Measurements from ENCODE around the gene XXYLT1. TPM values are rescaled to one million over a fixed set of nuclear protein-coding genes. Genes with fewer than 3 reads are reported as not detected.

The XXYLT1 gene
- total RNA-seq, 1 experiment from 2014 or later = 25.5 TPM

DNA sequence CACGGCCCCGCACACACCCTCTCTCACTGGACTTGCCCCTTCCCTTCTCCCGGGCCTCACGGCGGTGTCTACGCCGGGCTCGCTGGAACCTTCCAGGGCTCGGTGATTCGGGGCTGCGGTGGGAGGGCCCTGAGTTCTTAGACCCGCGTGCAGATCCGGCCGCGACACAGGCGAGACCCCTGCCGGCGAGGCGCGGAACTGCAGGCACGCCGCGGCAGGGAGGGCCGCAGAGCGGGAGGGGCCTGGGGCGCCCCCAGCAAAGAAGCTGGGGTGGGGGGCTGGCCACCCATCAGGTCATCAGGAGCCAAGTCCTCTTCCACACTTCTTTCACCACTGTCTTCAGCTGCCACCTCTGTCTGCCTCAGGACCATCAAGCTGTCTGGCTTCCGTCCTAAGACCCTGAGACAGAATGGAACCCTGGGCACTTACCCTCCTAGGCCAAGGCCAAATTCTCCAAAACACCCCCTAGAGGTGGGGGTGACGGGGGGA lies 164.5 kb downstream of the XXYLT1 start:
- H3K4me1 ChIP-seq (ENCODE audit: insufficient read depth, low read length) = peaks cover 50% of the 10 kb centered on the region
- no peaks in the 10 kb centered on the region for H3K36me3 ChIP-seq (ENCODE audit: low read depth, low read length)
- H3F3A ChIP-seq (ENCODE audit: low read length, unreplicated experiment) = peaks cover 3% of the 10 kb centered on the region
- H3K9me2 ChIP-seq (replicated peaks; ENCODE audit: low read length) = no peaks in the 10 kb centered on the region
- DNase-seq = peak; percentile 69
- peaks cover 13% of the 10 kb centered on the region; the same call in 1 of the 2 replicates for H3K79me2 ChIP-seq (ENCODE audit: low read length)
- intact Hi-C loops (cut with micrococcal nuclease) = loop anchor here (1.0 to 10.0 kb wide), 3 partner anchors 104 to 342 kb away; no protein-coding TSS in a partner anchor
- H3K27ac ChIP-seq (ENCODE audit: low read length) = peak overlapping the region; percentile 88
- 0 out of 2 replicates have a peak overlapping the region, but pooled peaks have one; percentile 6 for H2AFZ ChIP-seq (ENCODE audit: low read length)
- TF ChIP-seq EZH2phosphoT487 (IDR thresholded peaks at IDR 0.05; ENCODE audit: borderline replicate concordance, low read length) (no peak), EZH2 (IDR thresholded peaks at IDR 0.05; ENCODE audit: low read length, unreplicated experiment) (no peak)
- TF ChIP-seq, protein P1, sequence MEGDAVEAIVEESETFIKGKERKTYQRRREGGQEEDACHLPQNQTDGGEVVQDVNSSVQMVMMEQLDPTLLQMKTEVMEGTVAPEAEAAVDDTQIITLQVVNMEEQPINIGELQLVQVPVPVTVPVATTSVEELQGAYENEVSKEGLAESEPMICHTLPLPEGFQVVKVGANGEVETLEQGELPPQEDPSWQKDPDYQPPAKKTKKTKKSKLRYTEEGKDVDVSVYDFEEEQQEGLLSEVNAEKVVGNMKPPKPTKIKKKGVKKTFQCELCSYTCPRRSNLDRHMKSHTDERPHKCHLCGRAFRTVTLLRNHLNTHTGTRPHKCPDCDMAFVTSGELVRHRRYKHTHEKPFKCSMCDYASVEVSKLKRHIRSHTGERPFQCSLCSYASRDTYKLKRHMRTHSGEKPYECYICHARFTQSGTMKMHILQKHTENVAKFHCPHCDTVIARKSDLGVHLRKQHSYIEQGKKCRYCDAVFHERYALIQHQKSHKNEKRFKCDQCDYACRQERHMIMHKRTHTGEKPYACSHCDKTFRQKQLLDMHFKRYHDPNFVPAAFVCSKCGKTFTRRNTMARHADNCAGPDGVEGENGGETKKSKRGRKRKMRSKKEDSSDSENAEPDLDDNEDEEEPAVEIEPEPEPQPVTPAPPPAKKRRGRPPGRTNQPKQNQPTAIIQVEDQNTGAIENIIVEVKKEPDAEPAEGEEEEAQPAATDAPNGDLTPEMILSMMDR (conservative IDR thresholded peaks at IDR 0.05; ENCODE audit: low read depth, low read length) = peak; percentile 98
- peak; percentile 49 for ATAC-seq
- no TSS peak for BruUV-seq (replicated peaks)
- H3K9me3 ChIP-seq (ENCODE audit: low read length) = no peaks in the 10 kb centered on the region
- peak overlapping the region; percentile 32 for H3K9ac ChIP-seq (ENCODE audit: low read length)
- peak overlapping the region; percentile 34; the same call in 1 of the 2 replicates for H3K4me3 ChIP-seq (ENCODE audit: low read length)
- ChIA-PET POLR2A (ENCODE audit: unreplicated experiment) (no interaction called here), CTCF (interaction anchor here (0.6 to 1.6 kb wide), 5 partner anchors 39 to 435 kb away, joined by 3 to 9 read pairs (median 4); no protein-coding TSS in a partner anchor)
- H3K4me2 ChIP-seq (ENCODE audit: low read length) = peak overlapping the region; percentile 62
- no peaks in the 10 kb centered on the region for H4K20me1 ChIP-seq (ENCODE audit: low read length)
- no peaks in the 10 kb centered on the region for H3K27me3 ChIP-seq (ENCODE audit: low read length)

DNA sequence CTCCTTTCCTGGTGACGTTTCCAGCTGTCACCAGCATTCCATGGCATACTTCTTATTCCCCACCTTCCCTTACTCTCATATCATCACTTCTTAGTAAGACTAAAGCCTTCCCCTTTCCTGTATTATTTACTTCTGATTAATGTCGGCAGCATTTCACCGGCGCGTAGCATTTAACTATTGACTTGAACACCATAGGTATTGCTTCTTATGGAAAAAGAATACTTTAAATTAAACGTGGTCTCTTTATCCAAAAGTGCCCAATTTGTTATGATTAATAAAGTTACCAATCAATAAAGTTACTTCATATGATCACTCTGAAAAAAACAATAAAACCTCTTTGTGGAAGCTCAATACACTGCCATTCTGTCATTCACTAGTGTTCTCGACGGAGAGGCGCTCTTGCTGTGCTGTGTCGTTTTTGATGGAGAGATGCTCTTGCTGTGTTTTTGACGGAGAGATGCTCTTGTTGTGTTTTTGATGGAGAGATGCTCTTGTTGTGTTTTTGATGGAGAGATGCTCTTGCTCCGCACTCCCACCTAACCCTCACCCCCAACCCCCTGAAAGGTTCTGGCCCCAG lies 165.0 kb downstream of the XXYLT1 start:
- peak overlapping the region; percentile 32 for H3K9ac ChIP-seq (ENCODE audit: low read length)

More for the DNA sequence above, 165.0 kb downstream of the XXYLT1 start:
- Histone ChIP-seq H3K27ac (ENCODE audit: low read length) (peak overlapping the region; percentile 88), H3K4me3 (ENCODE audit: low read length) (peak overlapping the region; percentile 34; the same call in 1 of the 2 replicates), H3K36me3 (ENCODE audit: low read depth, low read length) (no peaks in the 10 kb centered on the region), H3K4me1 (ENCODE audit: insufficient read depth, low read length) (peaks cover 55% of the 10 kb centered on the region), H3K9me3 (ENCODE audit: low read length) (no peaks in the 10 kb centered on the region), H3K27me3 (ENCODE audit: low read length) (no peaks in the 10 kb centered on the region), H3F3A (ENCODE audit: low read length, unreplicated experiment) (peaks cover 3% of the 10 kb centered on the region), H3K79me2 (ENCODE audit: low read length) (peaks cover 13% of the 10 kb centered on the region; the same call in 1 of the 2 replicates), H2AFZ (ENCODE audit: low read length) (peak overlapping the region; percentile 58), H3K4me2 (ENCODE audit: low read length) (peak overlapping the region; percentile 62), H3K9me2 (replicated peaks; ENCODE audit: low read length) (no peaks in the 10 kb centered on the region), H4K20me1 (ENCODE audit: low read length) (no peaks in the 10 kb centered on the region)
- intact Hi-C loops (cut with micrococcal nuclease) = loop anchor here (1.0 to 10.0 kb wide), 6 partner anchors 75 to 424 kb away; no protein-coding TSS in a partner anchor
- BruUV-seq (replicated peaks) = TSS peak; percentile 80
- ChIA-PET POLR2A (ENCODE audit: unreplicated experiment) (no interaction called here), CTCF (interaction anchor here (0.7 to 1.6 kb wide), 2 partner anchors 235 to 423 kb away, joined by 3 to 9 read pairs; no protein-coding TSS in a partner anchor)
- TF ChIP-seq, protein P1 (conservative IDR thresholded peaks at IDR 0.05; ENCODE audit: low read depth, low read length) = no peak
- TF ChIP-seq EZH2 (IDR thresholded peaks at IDR 0.05; ENCODE audit: low read length, unreplicated experiment) (no peak), EZH2phosphoT487 (IDR thresholded peaks at IDR 0.05; ENCODE audit: borderline replicate concordance, low read length) (no peak)
- peak; percentile 58 for DNase-seq
- peak; percentile 32 for ATAC-seq
